Breast epithelium (tissue), 3 donors: Measurements from ENCODE around the gene GPAM.

Source experiments
- CTCF ChIP-seq, 3 donors: fragments of 450-650 bp; IDR thresholded peaks; one replicate each; pipeline ENCODE4 v1.5.1; 2016 to 2017; ENCODE audit warnings: antibody characterized with exemption in 3 of 3, mild to moderate bottlenecking in 3 of 3, moderate library complexity in 3 of 3
- POLR2A ChIP-seq: fragments of 450-650 bp; IDR thresholded peaks from one replicate; pipeline ENCODE4 v1.6.1; 2016; ENCODE audit warnings: antibody characterized with exemption, mild to moderate bottlenecking, moderate library complexity

DNA sequence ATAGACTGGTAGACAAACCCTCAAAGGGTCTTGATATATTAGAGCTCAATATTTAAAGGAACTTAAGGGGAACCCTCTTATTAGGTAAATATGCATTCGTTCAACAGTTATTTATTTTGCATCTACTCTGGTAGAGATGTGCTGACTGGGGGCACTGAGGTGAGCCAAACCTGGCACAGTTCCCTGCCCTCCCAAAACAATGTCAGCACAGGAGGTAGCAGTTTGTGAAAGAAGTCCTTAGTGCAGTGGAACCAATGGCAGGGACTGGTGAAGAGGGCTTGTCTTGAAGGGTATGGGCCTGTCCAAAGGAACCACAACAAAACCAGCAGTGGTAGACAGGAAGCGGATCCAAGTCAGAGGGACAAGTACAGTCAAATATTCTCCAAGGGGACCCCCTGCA is 32.6 kb upstream of the GPAM start:
- no peak for TF ChIP-seq POLR2A
- no peak for TF ChIP-seq CTCF (IDR thresholded peaks at IDR 0.05)
